MCF 10A (cell line): ENCODE results near the gene NAALADL2. TPM values are rescaled to one million over a fixed set of nuclear protein-coding genes. Genes with fewer than 3 reads are reported as not detected.

Experiments used
- BruUV-seq: library from RNA; stranded (reverse); fragments of 400-500 nt; replicated peaks from 2 replicates; lab custom pipeline; 2021; lab: Mats Ljungman, UMichigan
- CTCF ChIA-PET: fragments of 300-600 bp; sonication (Branson Sonifier 250); formaldehyde crosslinking; extraction: SDS; loops from one replicate; lab custom pipeline; 2021; ENCODE audit warnings: antibody characterized with exemption, inconsistent platforms; lab: Yijun Ruan, JAX
- POLR2A ChIA-PET: fragments of 300-600, 350-650 bp; sonication (Branson Sonifier 250); formaldehyde crosslinking; extraction: SDS; loops from one replicate; lab custom pipeline; 2020; ENCODE audit warnings: antibody characterized with exemption, inconsistent platforms; lab: Yijun Ruan, JAX
- DNase-seq: peaks from one replicate; pipeline ENCODE4 v3.0.0-alpha.2; 2018; ENCODE audit not compliant: unreplicated experiment
- H3K27ac Mint-ChIP-seq: one replicate; pipeline ENCODE4 v1.8.0; 2022; ENCODE audit warnings: mild to moderate bottlenecking, low read depth, mixed read lengths; ENCODE audit not compliant: unreplicated experiment
- H3K27me3 Mint-ChIP-seq: one replicate; pipeline ENCODE4 v1.8.0; 2022; ENCODE audit warnings: mixed read lengths; ENCODE audit not compliant: insufficient read depth, unreplicated experiment
- H3K36me3 Mint-ChIP-seq: one replicate; pipeline ENCODE4 v1.8.0; 2022; ENCODE audit warnings: mild to moderate bottlenecking, moderate library complexity, mixed read lengths; ENCODE audit not compliant: insufficient read depth, unreplicated experiment
- H3K4me1 Mint-ChIP-seq: one replicate; pipeline ENCODE4 v1.8.0; 2022; ENCODE audit warnings: mixed read lengths; ENCODE audit not compliant: insufficient read depth, unreplicated experiment
- H3K4me3 Mint-ChIP-seq: one replicate; pipeline ENCODE4 v1.8.0; 2022; ENCODE audit warnings: mild to moderate bottlenecking, moderate library complexity, mixed read lengths; ENCODE audit not compliant: unreplicated experiment
- H3K9me3 Mint-ChIP-seq: one replicate; pipeline ENCODE4 v1.8.0; 2022; ENCODE audit warnings: mixed read lengths; ENCODE audit not compliant: unreplicated experiment
- CTCF ChIP-seq: fragments of 200-600 bp; IDR thresholded peaks from one replicate; pipeline ENCODE4 v1.8.0; 2022; ENCODE audit warnings: antibody characterized with exemption, mild to moderate bottlenecking; ENCODE audit not compliant: unreplicated experiment
- intact Hi-C: fragments of 100-400 bp; cut with micrococcal nuclease; formaldehyde crosslinking; loops from 2 replicates; pipeline ENCODE4 v1.14.1; 2022
- total RNA-seq: library from RNA; stranded (reverse); gene quantifications from 2 replicates; pipeline ENCODE4 v1.2.3, GENCODE V29; 2022

The NAALADL2 gene
- total RNA-seq, 1 experiment from 2014 or later: 4.2 TPM

GRCh38 chr3:175192536-175192935 lies 333.4 kb downstream of the NAALADL2 start:
- no TSS peak for BruUV-seq
- Mint-ChIP-seq H3K4me1 (no peaks in the 10 kb centered on the region), H3K36me3 (no peaks in the 10 kb centered on the region), H3K9me3 (no peaks in the 10 kb centered on the region), H3K4me3 (no peak overlapping the region), H3K27me3 (no peaks in the 10 kb centered on the region), H3K27ac (no peak overlapping the region)
- ChIA-PET POLR2A (no interaction called here), CTCF (interaction anchor here (0.6 kb wide), 1 partner anchor 748 kb away, joined by 3 read pairs; no protein-coding TSS in a partner anchor)
- intact Hi-C loops: no loop called here
- no peak for TF ChIP-seq CTCF
- peak; percentile 69 for DNase-seq

GRCh38 chr3:175193815-175194518 lies 334.8 kb downstream of the NAALADL2 start:
- Mint-ChIP-seq H3K36me3 (no peaks in the 10 kb centered on the region), H3K4me1 (no peaks in the 10 kb centered on the region), H3K9me3 (no peaks in the 10 kb centered on the region), H3K27ac (peak overlapping the region; percentile 59), H3K4me3 (no peak overlapping the region), H3K27me3 (no peaks in the 10 kb centered on the region)
- no TSS peak for BruUV-seq
- POLR2A ChIA-PET: interaction anchor here (0.8 to 1.0 kb wide), 2 partner anchors 43 to 1236 kb away, joined by 3 read pairs; no protein-coding TSS in a partner anchor
- DNase-seq: peak; percentile 72
- TF ChIP-seq CTCF: no peak
- CTCF ChIA-PET: interaction anchor here (0.6 kb wide), 1 partner anchor 59 kb away, joined by 3 read pairs; no protein-coding TSS in a partner anchor
- intact Hi-C loops: no loop called here

GRCh38 chr3:175198991-175199783 lies 340.1 kb downstream of the NAALADL2 start:
- H3K9me3 Mint-ChIP-seq: peaks cover 6% of the 10 kb centered on the region
- H3K27me3 Mint-ChIP-seq: no peaks in the 10 kb centered on the region
- H3K4me3 Mint-ChIP-seq: no peak overlapping the region
- intact Hi-C loops: no loop called here
- no peak for TF ChIP-seq CTCF
- ChIA-PET CTCF (interaction anchor here (0.5 to 0.7 kb wide), 2 partner anchors 1410 to 1508 kb away, joined by 3 read pairs; no protein-coding TSS in a partner anchor), POLR2A (no interaction called here)
- no peak for DNase-seq
- H3K4me1 Mint-ChIP-seq: no peaks in the 10 kb centered on the region
- no peaks in the 10 kb centered on the region for H3K36me3 Mint-ChIP-seq
- H3K27ac Mint-ChIP-seq: no peak overlapping the region
- no TSS peak for BruUV-seq

- BruUV-seq: no TSS peak
- CTCF ChIA-PET: interaction anchor here (0.7 kb wide), 1 partner anchor 39 kb away, joined by 4 read pairs; no protein-coding TSS in a partner anchor
These were observed 340.8 kb downstream of the NAALADL2 start for GRCh38 chr3:175199961-175200360.

More at GRCh38 chr3:175199961-175200360, 340.8 kb downstream of the NAALADL2 start:
- peaks cover 8% of the 10 kb centered on the region for H3K9me3 Mint-ChIP-seq
- no peak overlapping the region for H3K27ac Mint-ChIP-seq
- intact Hi-C loops: no loop called here
- H3K27me3 Mint-ChIP-seq: no peaks in the 10 kb centered on the region
- no peak overlapping the region for H3K4me3 Mint-ChIP-seq
- TF ChIP-seq CTCF: no peak
- POLR2A ChIA-PET: no interaction called here
- H3K36me3 Mint-ChIP-seq: no peaks in the 10 kb centered on the region
- DNase-seq: no peak
- no peaks in the 10 kb centered on the region for H3K4me1 Mint-ChIP-seq
